HepG2 (cell line): ENCODE measurements around the gene SHCBP1L. TPM values are rescaled to one million over a fixed set of nuclear protein-coding genes. Genes with fewer than 3 reads are reported as not detected.

Experiments used
- ATAC-seq: fragments of 200-7000 bp; cut with Tn5 transposase; 3 replicates; pipeline ENCODE4 v1.9.1; 2020; ENCODE audit warnings: mild to moderate bottlenecking, moderate library complexity
- BruUV-seq: library from RNA; stranded (reverse); fragments of 400-500 nt; replicated peaks from 2 replicates; lab custom pipeline; 2021; lab: Mats Ljungman, UMichigan
- CTCF ChIA-PET: fragments of 300-600 bp; formaldehyde crosslinking; extraction: SDS; loops from one replicate; lab custom pipeline; 2021; ENCODE audit warnings: low total read pairs, inconsistent platforms, low intra/inter-chr PET ratio; lab: Yijun Ruan, JAX
- POLR2A ChIA-PET: fragments of 350-600 bp; sonication (Branson Sonifier 250); formaldehyde crosslinking; loops from one replicate; lab custom pipeline; 2020; ENCODE audit warnings: antibody characterized with exemption, inconsistent platforms; lab: Yijun Ruan, JAX
- DNase-seq: peaks from one replicate; pipeline ENCODE4 v3.0.0-alpha.2; 2015; ENCODE audit warnings: low spot score
- FAIRE-seq: peaks from 3 replicates; lab custom pipeline; 2011; peaks lifted over from hg19 to GRCh38; lab: Jason Lieb, UNC
- H2AFZ ChIP-seq: one replicate; pipeline ENCODE4 v1.6.1; 2011; ENCODE audit warnings: low read length, inconsistent platforms
- H3K27ac ChIP-seq: fragments of 300-600 bp; 3 replicates; pipeline ENCODE4 v1.8.0; 2011; ENCODE audit warnings: mixed run types, mild to moderate bottlenecking, mixed read lengths, low read length, inconsistent platforms; ENCODE audit not compliant: insufficient read depth; ENCODE audit errors: extremely low read length
- H3K27me3 ChIP-seq, 2 experiments: fragments of 200-600 bp in 1 of 2; 2 replicates in 1 of 2; 3 replicates in 1 of 2; pipeline versions ENCODE4 v1.6.0 to v1.8.0; 2011; ENCODE audit warnings: low read length in 2 of 2, mild to moderate bottlenecking in 2 of 2, moderate library complexity in 2 of 2, inconsistent platforms in 1 of 2; ENCODE audit not compliant: insufficient read depth in 2 of 2, control insufficient read depth in 1 of 2
- H3K36me3 ChIP-seq, 2 experiments: fragments of 200-600 bp in 1 of 2; replicated peaks in 1 of 2; 2 replicates in 1 of 2; 3 replicates in 1 of 2; pipeline versions ENCODE4 v1.5.1 to v1.8.0; 2011; ENCODE audit warnings: low read length in 2 of 2, inconsistent platforms in 1 of 2; ENCODE audit not compliant: insufficient read depth in 2 of 2, control insufficient read depth in 1 of 2
- H3K4me1 ChIP-seq: 2 replicates; pipeline ENCODE4 v1.5.1; 2012; ENCODE audit warnings: low read length, inconsistent platforms; ENCODE audit not compliant: insufficient read depth
- H3K4me2 ChIP-seq: 2 replicates; pipeline ENCODE4 v1.6.0; 2011; ENCODE audit warnings: low read depth, low read length, inconsistent platforms
- H3K4me3 ChIP-seq, 3 experiments: fragments of 200-600 bp in 1 of 3; sonication (generic), shearing (Covaris generic) in 1 of 3; replicated peaks in 1 of 3; 2 replicates each; pipeline ENCODE4 v1.5.1; 2011 to 2016; ENCODE audit warnings: low read length in 3 of 3, inconsistent platforms in 2 of 3, low read depth in 2 of 3, mild to moderate bottlenecking in 2 of 3, control low read depth in 1 of 3, mixed read lengths in 1 of 3; ENCODE audit not compliant: insufficient read depth in 1 of 3
- H3K79me2 ChIP-seq: one replicate; pipeline ENCODE4 v1.6.1; 2011; ENCODE audit warnings: low read length, inconsistent platforms; ENCODE audit not compliant: insufficient read depth
- H3K9ac ChIP-seq: 2 replicates; pipeline ENCODE4 v1.6.0; 2011; ENCODE audit warnings: mild to moderate bottlenecking, low read depth, low read length, inconsistent platforms; ENCODE audit not compliant: insufficient read depth
- H3K9me3 ChIP-seq: 2 replicates; pipeline ENCODE4 v1.5.1; 2012; ENCODE audit warnings: mild to moderate bottlenecking, low read length
- H4K20me1 ChIP-seq: 2 replicates; pipeline ENCODE4 v1.6.0; 2011; ENCODE audit warnings: inconsistent platforms, mild to moderate bottlenecking, low read length, moderate library complexity; ENCODE audit not compliant: insufficient read depth
- LCORL ChIP-seq, 2 experiments: fragments of 450-650 bp in 1 of 2; sonication (generic) in 1 of 2; formaldehyde crosslinking in 1 of 2; IDR thresholded peaks; 2 replicates each; pipeline versions ENCODE4 v1.5.0 to v1.6.1; 2017 to 2020; ENCODE audit warnings: antibody characterized with exemption in 1 of 2, missing genetic modification reagents in 1 of 2
- POLR2AphosphoS2 ChIP-seq: IDR thresholded peaks from 2 replicates; pipeline ENCODE4 v1.6.1; 2011; ENCODE audit warnings: low read depth, low read length, improper control_type of control experiment
- STAT5B ChIP-seq: sonication (generic); formaldehyde crosslinking; IDR thresholded peaks from 2 replicates; pipeline ENCODE4 v1.4.0; 2020; ENCODE audit warnings: missing genetic modification reagents
- TEAD2 ChIP-seq: sonication (generic); formaldehyde crosslinking; IDR thresholded peaks from 2 replicates; pipeline ENCODE4 v1.9.0; 2021; ENCODE audit warnings: missing genetic modification reagents
- TGIF2 ChIP-seq: IDR thresholded peaks from 2 replicates; pipeline ENCODE4 v1.6.1; 2016; ENCODE audit warnings: control low read depth, missing compliant biosample characterization
- THYN1 ChIP-seq: sonication (generic); formaldehyde crosslinking; IDR thresholded peaks from 2 replicates; pipeline ENCODE4 v1.8.1; 2023; ENCODE audit warnings: low read depth, mild to moderate bottlenecking, moderate library complexity, missing genetic modification reagents, borderline replicate concordance
- ZBTB39 ChIP-seq: sonication (generic); formaldehyde crosslinking; IDR thresholded peaks from 2 replicates; pipeline ENCODE4 v1.5.0; 2020; ENCODE audit warnings: missing genetic modification reagents
- ZNF343 ChIP-seq: sonication (generic); formaldehyde crosslinking; IDR thresholded peaks from 2 replicates; pipeline ENCODE4 v1.4.0; 2020; ENCODE audit warnings: mild to moderate bottlenecking, missing genetic modification reagents
- ZNF549 ChIP-seq: sonication (generic); formaldehyde crosslinking; IDR thresholded peaks from 2 replicates; pipeline ENCODE4 v1.5.0; 2020; ENCODE audit warnings: missing genetic modification reagents
- ZNF710 ChIP-seq: sonication (generic); formaldehyde crosslinking; IDR thresholded peaks from 2 replicates; pipeline ENCODE4 v1.5.0; 2020; ENCODE audit warnings: mild to moderate bottlenecking, missing genetic modification reagents, borderline replicate concordance
- WGBS: methylation state at CpG from one replicate; pipeline ENCODE4 v1.1.6; 2017; ENCODE audit warnings: low lambda C conversion rate; 5-methylcytosine and 5-hydroxymethylcytosine counted together
- in situ Hi-C: cut with HindIII; loops from 2 replicates; pipeline ENCODE4 v1.10.0; 2017; ENCODE audit warnings: low pct_unique_long_range_greater_than_20kb; ENCODE audit not compliant: extremely low pct_ligation_motif_present
- intact Hi-C: fragments of 100-400 bp; cut with micrococcal nuclease; formaldehyde crosslinking; loops from one replicate; pipeline ENCODE4 v1.10.0; 2022; ENCODE audit not compliant: unreplicated experiment
- polyA plus RNA-seq, 8 experiments: library from polyadenylated mRNA; depleted of rRNA in 3 of 8; stranded (reverse) in 7 of 8; unstranded in 1 of 8; fragments of >200 nt; fragmentation: Illumina TruSeq in 4 of 8; extraction: Trizol in 4 of 8; gene quantifications; 2 replicates each; pipeline versions ENCODE4 v1.2.1 to v1.2.3, GENCODE V29; 2011 to 2016; ENCODE audit warnings: low read depth in 4 of 8, missing spikeins in 1 of 8, mixed read lengths in 1 of 8; ENCODE audit not compliant: insufficient read depth in 1 of 8
- total RNA-seq, 5 experiments: library from RNA; depleted of rRNA; stranded (reverse); fragments of >200 nt; fragmentation: Illumina TruSeq; extraction: Trizol; gene quantifications; 2 replicates each; pipeline ENCODE4 v1.2.3, GENCODE V29; 2016; ENCODE audit warnings: low read depth in 1 of 5
- TF ChIP-seq, protein P1 (sequence below): sonication (generic); formaldehyde crosslinking; IDR thresholded peaks from 2 replicates; pipeline ENCODE4 v1.9.0; 2021; ENCODE audit warnings: missing genetic modification reagents, borderline replicate concordance

The SHCBP1L gene
- total and polyA plus RNA-seq, 2 of the 13 experiments (the other 11 are each of a cell fraction or from before 2014, with no cell fraction given) = not detected

DNA sequence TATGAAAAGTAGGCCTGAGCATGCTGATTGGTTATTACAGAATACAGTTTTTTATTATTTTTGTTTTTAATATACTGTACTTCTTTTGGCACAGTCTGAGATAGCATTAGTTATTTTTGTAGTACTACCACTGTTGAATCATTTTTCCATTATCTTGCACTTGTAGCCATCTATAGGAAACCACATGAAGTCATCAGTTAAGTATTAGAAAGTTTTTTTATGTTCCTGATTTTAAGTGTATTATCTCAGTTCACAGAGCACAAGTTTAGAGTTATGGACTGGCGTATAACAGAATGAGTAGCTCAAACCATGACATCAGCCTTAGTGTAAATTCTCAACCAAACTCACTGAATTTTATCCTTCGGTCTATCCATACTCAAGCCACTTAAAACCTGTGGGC lies 91.0 kb downstream of the SHCBP1L start:
- H3K27me3 ChIP-seq = no peaks in the 10 kb centered on the region
- H3K4me3 ChIP-seq = no peak overlapping the region
- no TSS peak for BruUV-seq
- DNase-seq (no peak), ATAC-seq (no peak), FAIRE-seq (no peak)
- intact Hi-C loops = no loop called here
- H3K79me2 ChIP-seq = no peaks in the 10 kb centered on the region
- WGBS = 98% methylated on average over 2 of the region's 2 CpGs
- no peaks in the 10 kb centered on the region for H3K4me1 ChIP-seq
- H4K20me1 ChIP-seq = no peaks in the 10 kb centered on the region; the same call in 1 of the 2 replicates
- H3K27ac ChIP-seq = no peak overlapping the region
- no peak overlapping the region for H2AFZ ChIP-seq
- H3K9ac ChIP-seq = no peak overlapping the region
- CTCF ChIA-PET = no interaction called here
- H3K9me3 ChIP-seq = no peaks in the 10 kb centered on the region
- peaks cover 25 to 93% of the 10 kb centered on the region in 2 experiments for H3K36me3 ChIP-seq
- in situ Hi-C loops = loop anchor here (25.0 kb wide), 1 partner anchor 275 kb away; no protein-coding TSS in a partner anchor
- TF ChIP-seq STAT5B (no peak), POLR2AphosphoS2 (0 out of 2 replicates have a peak, but pooled peaks have one; percentile 17)
- POLR2A ChIA-PET = no interaction called here
- H3K4me2 ChIP-seq = no peak overlapping the region

- H3K4me2 ChIP-seq = no peak overlapping the region
- ATAC-seq (no peak), FAIRE-seq (no peak), DNase-seq (no peak)
- 95% methylated on average over 4 of the region's 4 CpGs for WGBS
- intact Hi-C loops (no loop called here), in situ Hi-C loops (loop anchor here (25.0 kb wide), 1 partner anchor 277 kb away; no protein-coding TSS in a partner anchor)
- no peak overlapping the region for H3K27ac ChIP-seq
- no peaks in the 10 kb centered on the region; the same call in 1 of the 2 replicates for H4K20me1 ChIP-seq
- H3K27me3 ChIP-seq = no peaks in the 10 kb centered on the region
- no peak overlapping the region for H2AFZ ChIP-seq
- no TSS peak for BruUV-seq
- no peak overlapping the region for H3K9ac ChIP-seq
- H3K36me3 ChIP-seq = peaks cover 28 to 88% of the 10 kb centered on the region in 2 experiments
- H3K79me2 ChIP-seq = no peaks in the 10 kb centered on the region
- CTCF ChIA-PET = no interaction called here
- no peaks in the 10 kb centered on the region for H3K9me3 ChIP-seq
- H3K4me1 ChIP-seq = peaks cover under 1% of the 10 kb centered on the region
- POLR2A ChIA-PET = no interaction called here
- no peak overlapping the region for H3K4me3 ChIP-seq
- no peak for TF ChIP-seq LCORL (IDR thresholded peaks at IDR 0.05)
- no peak for TF ChIP-seq LCORL (CRISPR knock-in tag; IDR thresholded peaks at IDR 0.05)
- no peak for TF ChIP-seq TEAD2 (CRISPR knock-in tag)
- TF ChIP-seq THYN1 = no peak
- TF ChIP-seq, protein P1, sequence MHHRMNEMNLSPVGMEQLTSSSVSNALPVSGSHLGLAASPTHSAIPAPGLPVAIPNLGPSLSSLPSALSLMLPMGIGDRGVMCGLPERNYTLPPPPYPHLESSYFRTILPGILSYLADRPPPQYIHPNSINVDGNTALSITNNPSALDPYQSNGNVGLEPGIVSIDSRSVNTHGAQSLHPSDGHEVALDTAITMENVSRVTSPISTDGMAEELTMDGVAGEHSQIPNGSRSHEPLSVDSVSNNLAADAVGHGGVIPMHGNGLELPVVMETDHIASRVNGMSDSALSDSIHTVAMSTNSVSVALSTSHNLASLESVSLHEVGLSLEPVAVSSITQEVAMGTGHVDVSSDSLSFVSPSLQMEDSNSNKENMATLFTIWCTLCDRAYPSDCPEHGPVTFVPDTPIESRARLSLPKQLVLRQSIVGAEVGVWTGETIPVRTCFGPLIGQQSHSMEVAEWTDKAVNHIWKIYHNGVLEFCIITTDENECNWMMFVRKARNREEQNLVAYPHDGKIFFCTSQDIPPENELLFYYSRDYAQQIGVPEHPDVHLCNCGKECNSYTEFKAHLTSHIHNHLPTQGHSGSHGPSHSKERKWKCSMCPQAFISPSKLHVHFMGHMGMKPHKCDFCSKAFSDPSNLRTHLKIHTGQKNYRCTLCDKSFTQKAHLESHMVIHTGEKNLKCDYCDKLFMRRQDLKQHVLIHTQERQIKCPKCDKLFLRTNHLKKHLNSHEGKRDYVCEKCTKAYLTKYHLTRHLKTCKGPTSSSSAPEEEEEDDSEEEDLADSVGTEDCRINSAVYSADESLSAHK = no peak
- no peak for TF ChIP-seq ZBTB39 (CRISPR knock-in tag)
- no peak for TF ChIP-seq ZNF710 (CRISPR knock-in tag)
- TF ChIP-seq TGIF2 = no peak
- no peak for TF ChIP-seq ZNF549 (CRISPR knock-in tag)
- TF ChIP-seq ZNF343 (CRISPR knock-in tag) = no peak
These were observed 92.3 kb downstream of the SHCBP1L start for GRCh38 chr1:182860658-182861057.
